ENCODE results near the gene BNC2. TPM values are rescaled to one million over a fixed set of nuclear protein-coding genes. Genes with fewer than 3 reads are reported as not detected.

The BNC2 gene
- total RNA-seq, 2 donors from 2014 or later = 1.0 to 5.5 TPM

GRCh38 chr9:16673171-16673570 is 197.3 kb downstream of the BNC2 start:
- Mint-ChIP-seq H3K9me3 (no peaks in the 10 kb centered on the region), H3K36me3 (no peaks in the 10 kb centered on the region), H3K4me1 (ENCODE audit: low read depth in 2 of 2) (peaks cover 0 to 21% of the 10 kb centered on the region in 2 donors), H3K27ac (no peak overlapping the region), H3K4me3 (no peak overlapping the region), H3K27me3 (no peaks in the 10 kb centered on the region)
- ATAC-seq (no peak), DNase-seq (ENCODE audit: low spot score) (no peak)

DNA sequence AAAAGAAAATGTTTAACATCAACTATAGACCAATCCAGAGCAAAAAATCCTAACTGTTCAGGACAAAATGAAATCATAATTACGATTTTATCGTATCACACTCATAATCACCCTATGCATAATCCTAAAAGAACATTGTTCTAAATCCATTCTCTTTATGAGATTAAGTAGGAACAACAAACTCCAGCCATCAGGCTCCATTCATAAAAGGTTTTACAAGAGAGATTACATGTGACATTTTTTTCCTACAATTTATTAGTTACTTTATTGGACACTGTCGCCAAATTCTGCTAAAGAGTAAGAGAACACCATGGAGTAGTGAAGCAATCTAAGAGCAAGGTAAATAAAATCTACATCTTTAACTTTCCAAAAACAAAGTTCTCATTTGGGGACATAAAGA is 198.0 kb downstream of the BNC2 start:
- DNase-seq (ENCODE audit: low spot score) (no peak), ATAC-seq (no peak)
- H3K9me3 Mint-ChIP-seq = no peaks in the 10 kb centered on the region
- no peak overlapping the region for H3K4me3 Mint-ChIP-seq
- H3K4me1 Mint-ChIP-seq (ENCODE audit: low read depth in 2 of 2) = peaks cover 0 to 16% of the 10 kb centered on the region in 2 donors
- no peak overlapping the region for H3K27ac Mint-ChIP-seq
- H3K36me3 Mint-ChIP-seq = no peaks in the 10 kb centered on the region
- H3K27me3 Mint-ChIP-seq = no peaks in the 10 kb centered on the region

- no peaks in the 10 kb centered on the region for H3K36me3 Mint-ChIP-seq
- no peaks in the 10 kb centered on the region for H3K27me3 Mint-ChIP-seq
- H3K4me1 Mint-ChIP-seq (ENCODE audit: low read depth in 2 of 2) = peaks cover 0 to 15% of the 10 kb centered on the region in 2 donors
- H3K27ac Mint-ChIP-seq = no peak overlapping the region
- DNase-seq (ENCODE audit: low spot score) (no peak), ATAC-seq (no peak)
- H3K4me3 Mint-ChIP-seq = no peak overlapping the region
- no peaks in the 10 kb centered on the region for H3K9me3 Mint-ChIP-seq
These were observed 198.8 kb downstream of the BNC2 start for GRCh38 chr9:16671591-16672137.

- Mint-ChIP-seq H3K9me3 (no peaks in the 10 kb centered on the region), H3K4me3 (no peak overlapping the region), H3K36me3 (no peaks in the 10 kb centered on the region), H3K27me3 (no peaks in the 10 kb centered on the region), H3K4me1 (ENCODE audit: low read depth in 2 of 2) (peaks cover 0 to 19% of the 10 kb centered on the region in 2 donors), H3K27ac (no peak overlapping the region)
- ATAC-seq (no peak), DNase-seq (ENCODE audit: low spot score) (no peak)
These were observed 199.7 kb downstream of the BNC2 start for GRCh38 chr9:16670791-16671190.

DNA sequence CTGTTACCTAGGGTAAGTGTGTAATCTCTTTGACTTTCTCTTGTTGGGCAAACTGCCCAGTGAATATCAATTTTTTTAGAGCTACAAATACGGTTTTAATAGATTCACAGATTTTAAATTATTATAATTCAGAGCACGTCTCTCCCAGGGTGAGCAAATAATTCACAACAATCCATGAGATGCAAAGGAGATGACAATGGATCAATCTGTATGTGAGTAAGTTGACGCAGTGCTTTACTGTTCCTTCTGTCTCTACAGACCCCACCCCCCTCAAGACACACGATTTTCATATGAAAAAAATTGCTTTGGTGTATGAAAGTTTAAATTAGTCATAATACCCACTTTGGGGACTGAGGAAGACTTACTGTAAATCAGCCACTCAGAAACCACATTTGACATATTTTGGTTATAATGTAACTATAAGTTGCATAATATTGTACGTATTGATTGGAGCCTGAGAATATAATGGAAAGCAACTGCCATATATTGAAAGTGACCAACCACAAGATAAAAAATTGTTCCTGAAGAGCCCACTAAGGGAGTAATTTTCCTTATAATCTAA is 201.7 kb downstream of the BNC2 start:
- no peaks in the 10 kb centered on the region for H3K27me3 Mint-ChIP-seq
- no peak overlapping the region for H3K4me3 Mint-ChIP-seq
- DNase-seq (ENCODE audit: low spot score) = no peak
- ATAC-seq = no peak
- H3K9me3 Mint-ChIP-seq = no peaks in the 10 kb centered on the region
- no peak overlapping the region for H3K27ac Mint-ChIP-seq
- no peaks in the 10 kb centered on the region for H3K36me3 Mint-ChIP-seq
- H3K4me1 Mint-ChIP-seq (ENCODE audit: low read depth in 2 of 2) = peaks cover 0 to 19% of the 10 kb centered on the region in 2 donors

DNA sequence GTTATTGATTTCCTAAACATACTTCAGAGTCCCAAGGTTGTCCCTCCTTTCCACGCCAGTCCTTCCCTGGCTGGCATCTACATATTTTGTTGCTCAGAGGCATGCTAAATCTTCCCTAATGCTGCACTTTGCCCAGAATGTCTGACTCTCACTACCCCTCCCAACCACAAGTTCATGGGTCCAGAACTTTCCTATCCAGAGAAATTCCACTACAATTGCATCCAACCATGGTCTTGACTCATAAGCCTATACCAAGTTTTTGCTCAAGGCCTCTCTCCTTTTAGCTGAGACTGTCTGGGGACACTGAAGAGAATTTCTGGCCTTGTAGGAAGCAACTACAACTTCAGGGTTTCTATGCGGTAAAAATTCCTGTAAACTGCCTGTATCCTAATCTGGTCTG is 206.3 kb downstream of the BNC2 start:
- H3K4me1 Mint-ChIP-seq (ENCODE audit: low read depth in 2 of 2) = peaks cover 0 to 8% of the 10 kb centered on the region in 2 donors
- no peak overlapping the region for H3K4me3 Mint-ChIP-seq
- H3K27me3 Mint-ChIP-seq = no peaks in the 10 kb centered on the region
- ATAC-seq (no peak), DNase-seq (ENCODE audit: low spot score) (no peak)
- no peaks in the 10 kb centered on the region for H3K36me3 Mint-ChIP-seq
- H3K9me3 Mint-ChIP-seq = no peaks in the 10 kb centered on the region
- no peak overlapping the region for H3K27ac Mint-ChIP-seq

GRCh38 chr9:16661816-16662215 is 208.7 kb downstream of the BNC2 start:
- Mint-ChIP-seq H3K9me3 (no peaks in the 10 kb centered on the region), H3K4me1 (ENCODE audit: low read depth in 2 of 2) (peaks cover 0 to 8% of the 10 kb centered on the region in 2 donors), H3K4me3 (no peak overlapping the region), H3K36me3 (no peaks in the 10 kb centered on the region), H3K27me3 (no peaks in the 10 kb centered on the region), H3K27ac (no peak overlapping the region)
- DNase-seq (ENCODE audit: low spot score) (no peak), ATAC-seq (no peak)

DNA sequence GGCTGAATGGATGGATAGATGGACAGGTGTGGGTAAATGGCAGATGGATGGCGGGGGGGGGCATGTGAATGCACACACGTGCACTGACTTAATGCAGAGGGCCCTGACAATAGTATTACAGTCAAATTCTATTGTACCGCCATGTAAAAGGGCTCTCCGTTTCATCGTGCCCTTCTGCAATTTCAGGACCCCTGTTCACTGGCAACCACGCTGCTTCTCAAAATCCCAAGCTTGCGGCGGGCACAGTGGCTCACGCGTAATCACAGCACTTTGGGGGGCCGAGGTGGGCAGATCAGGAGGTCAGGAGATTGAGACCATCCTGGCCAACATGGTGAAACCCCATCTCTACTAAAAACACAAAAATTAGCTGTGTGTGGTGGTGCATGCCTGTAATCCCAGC is 211.4 kb downstream of the BNC2 start:
- Mint-ChIP-seq H3K4me1 (ENCODE audit: low read depth in 2 of 2) (peaks cover 0 to 4% of the 10 kb centered on the region in 2 donors), H3K27ac (no peak overlapping the region), H3K27me3 (no peaks in the 10 kb centered on the region), H3K9me3 (no peaks in the 10 kb centered on the region), H3K4me3 (no peak overlapping the region), H3K36me3 (no peaks in the 10 kb centered on the region)
- DNase-seq (ENCODE audit: low spot score) (no peak), ATAC-seq (no peak)

GRCh38 chr9:16656432-16657169 is 213.9 kb downstream of the BNC2 start:
- peaks cover 0 to 4% of the 10 kb centered on the region in 2 donors for H3K4me1 Mint-ChIP-seq (ENCODE audit: low read depth in 2 of 2)
- no peaks in the 10 kb centered on the region for H3K27me3 Mint-ChIP-seq
- DNase-seq (ENCODE audit: low spot score) = no peak
- ATAC-seq = no peak
- H3K4me3 Mint-ChIP-seq = no peak overlapping the region
- H3K36me3 Mint-ChIP-seq = no peaks in the 10 kb centered on the region
- H3K9me3 Mint-ChIP-seq = no peaks in the 10 kb centered on the region
- no peak overlapping the region for H3K27ac Mint-ChIP-seq

DNA sequence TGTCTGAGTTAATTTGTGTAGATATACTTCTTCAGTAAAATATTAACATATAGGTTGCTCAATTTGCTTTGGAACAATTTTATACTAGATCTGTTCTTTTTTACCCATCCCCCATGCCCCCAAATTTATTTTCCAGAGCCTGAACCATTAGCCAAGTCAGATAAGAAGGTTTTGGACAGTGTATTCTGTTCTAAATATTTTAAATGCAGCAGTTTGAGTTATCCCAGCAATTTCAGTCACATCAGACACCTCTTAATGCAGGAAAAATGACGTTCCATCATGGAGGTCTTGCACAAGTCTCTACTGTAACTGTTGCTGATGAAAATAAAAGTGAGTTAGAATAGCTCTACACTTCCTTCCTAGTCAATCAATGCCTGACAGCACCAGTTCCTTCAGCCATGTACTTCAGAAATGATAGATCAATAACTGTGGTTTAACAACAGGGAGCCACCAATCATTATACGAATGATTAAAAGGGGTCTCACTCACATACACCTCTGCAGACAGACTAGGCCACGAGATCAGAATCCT is 215.8 kb downstream of the BNC2 start:
- ATAC-seq (no peak), DNase-seq (ENCODE audit: low spot score) (no peak)
- H3K4me1 Mint-ChIP-seq (ENCODE audit: low read depth in 2 of 2) = peaks cover 0 to 2% of the 10 kb centered on the region in 2 donors
- H3K9me3 Mint-ChIP-seq = no peaks in the 10 kb centered on the region
- H3K27me3 Mint-ChIP-seq = no peaks in the 10 kb centered on the region
- no peak overlapping the region for H3K27ac Mint-ChIP-seq
- no peaks in the 10 kb centered on the region for H3K36me3 Mint-ChIP-seq
- no peak overlapping the region for H3K4me3 Mint-ChIP-seq

DNA sequence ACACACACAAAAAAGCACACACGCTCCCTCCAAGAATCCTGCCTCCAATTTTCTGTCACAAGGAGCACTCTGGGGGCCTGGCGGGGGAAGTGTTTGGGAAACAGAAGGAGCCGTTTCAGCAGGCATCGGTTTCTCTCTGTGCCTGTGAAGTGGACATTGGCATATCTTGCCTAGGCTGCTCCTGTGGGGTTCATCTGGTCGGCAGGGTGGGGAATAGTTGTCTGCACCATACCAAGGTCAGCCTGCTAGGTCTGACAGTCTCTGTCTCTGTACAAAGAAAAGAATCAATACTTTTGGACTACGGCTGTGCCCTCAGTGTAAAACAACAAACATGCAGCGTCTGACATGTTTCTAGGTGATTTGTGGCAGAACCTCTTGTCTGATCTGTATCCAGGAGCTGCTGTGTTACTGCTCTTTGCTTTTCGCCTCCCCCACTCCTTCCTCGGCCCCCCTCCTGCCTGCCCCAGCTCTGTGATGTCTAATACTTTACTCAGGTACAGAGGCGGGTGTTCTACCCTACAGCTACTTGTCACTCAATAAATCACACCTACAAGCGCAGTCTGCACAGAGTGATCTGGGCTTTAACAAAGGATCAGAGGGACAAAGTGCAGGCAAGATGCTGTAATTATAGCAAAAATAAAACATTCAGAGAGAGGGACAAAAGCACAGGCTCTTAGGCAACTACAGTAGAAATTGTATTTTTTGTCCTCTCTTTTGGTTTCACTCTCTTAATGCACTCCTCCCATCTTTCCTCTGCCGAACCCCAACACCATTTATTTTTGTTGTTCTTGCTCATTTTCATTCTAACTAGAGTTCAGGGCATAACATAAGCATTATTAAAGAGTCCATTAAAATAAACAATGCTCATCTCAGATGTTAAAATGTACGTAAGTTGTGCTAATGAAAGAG is 216.7 kb downstream of the BNC2 start:
- no peaks in the 10 kb centered on the region for H3K36me3 Mint-ChIP-seq
- no peak overlapping the region for H3K4me3 Mint-ChIP-seq
- ATAC-seq (no peak), DNase-seq (ENCODE audit: low spot score) (no peak)
- H3K27me3 Mint-ChIP-seq = no peaks in the 10 kb centered on the region
- no peak overlapping the region for H3K27ac Mint-ChIP-seq
- H3K4me1 Mint-ChIP-seq (ENCODE audit: low read depth in 2 of 2) = no peaks in the 10 kb centered on the region
- no peaks in the 10 kb centered on the region for H3K9me3 Mint-ChIP-seq

DNA sequence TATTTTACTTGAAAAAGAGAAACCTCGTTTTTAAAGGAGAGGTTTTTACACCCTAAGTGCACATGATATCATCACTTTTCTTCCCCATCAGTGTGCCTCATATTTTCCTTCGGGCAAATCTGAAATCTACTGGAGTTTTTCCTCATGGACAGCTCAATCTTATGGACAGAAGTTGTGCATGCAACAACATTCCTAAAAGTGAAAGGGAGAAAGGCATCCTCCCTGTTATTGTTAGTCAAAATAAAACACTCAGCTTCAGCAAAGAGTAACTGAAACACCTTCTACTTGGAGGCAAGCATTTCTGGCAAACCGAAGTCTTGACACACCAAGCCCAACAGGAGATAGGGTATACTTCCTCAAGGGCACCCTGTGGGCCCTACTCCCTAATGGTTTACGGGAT is 217.9 kb downstream of the BNC2 start:
- no peaks in the 10 kb centered on the region for H3K4me1 Mint-ChIP-seq (ENCODE audit: low read depth in 2 of 2)
- H3K36me3 Mint-ChIP-seq = no peaks in the 10 kb centered on the region
- H3K27me3 Mint-ChIP-seq = no peaks in the 10 kb centered on the region
- ATAC-seq (no peak), DNase-seq (ENCODE audit: low spot score) (no peak)
- no peak overlapping the region for H3K4me3 Mint-ChIP-seq
- H3K27ac Mint-ChIP-seq = no peak overlapping the region
- H3K9me3 Mint-ChIP-seq = no peaks in the 10 kb centered on the region

DNA sequence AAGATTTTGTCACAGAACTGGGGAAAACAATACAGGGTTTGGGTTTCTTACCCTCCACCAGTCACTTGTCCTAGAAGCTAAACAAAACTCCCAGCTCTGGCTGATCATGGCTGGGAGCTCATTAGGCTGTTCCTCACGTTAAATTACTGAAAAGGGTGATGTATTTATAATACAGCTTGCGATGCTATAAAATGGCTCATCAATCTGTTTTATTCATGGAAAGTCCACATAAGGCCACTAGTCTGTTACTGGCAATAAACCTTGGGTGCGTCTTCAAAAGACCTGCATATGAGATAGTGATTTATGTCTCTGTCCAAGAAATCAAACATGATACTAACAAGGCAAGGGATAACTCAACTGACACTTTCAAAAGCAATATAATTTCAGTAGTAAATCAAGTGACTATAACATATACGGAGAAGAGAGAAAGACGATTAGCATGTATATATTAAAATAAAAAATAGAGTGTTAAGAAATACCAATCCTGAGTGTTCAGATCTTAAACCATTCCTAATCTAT is 219.0 kb downstream of the BNC2 start:
- ATAC-seq (no peak), DNase-seq (ENCODE audit: low spot score) (no peak)
- Mint-ChIP-seq H3K9me3 (no peaks in the 10 kb centered on the region), H3K27me3 (no peaks in the 10 kb centered on the region), H3K36me3 (no peaks in the 10 kb centered on the region), H3K27ac (no peak overlapping the region), H3K4me3 (no peak overlapping the region), H3K4me1 (ENCODE audit: low read depth in 2 of 2) (peaks cover 0 to 5% of the 10 kb centered on the region in 2 donors)

All from natural killer cell treated with Interleukin-12 subunit alpha and Interleukin-12 subunit beta and Interleukin-15 and Interleukin-18, amount 100 ng/mL, for 72 hours (primary cell).